ENCODE results near the gene CXADR.
"Not testable (repeated sequence)": the region's sequence is repeated elsewhere in the genome, so short reads cannot be mapped to it uniquely, and the experiment has no call there.

CXADR gene

DNA sequence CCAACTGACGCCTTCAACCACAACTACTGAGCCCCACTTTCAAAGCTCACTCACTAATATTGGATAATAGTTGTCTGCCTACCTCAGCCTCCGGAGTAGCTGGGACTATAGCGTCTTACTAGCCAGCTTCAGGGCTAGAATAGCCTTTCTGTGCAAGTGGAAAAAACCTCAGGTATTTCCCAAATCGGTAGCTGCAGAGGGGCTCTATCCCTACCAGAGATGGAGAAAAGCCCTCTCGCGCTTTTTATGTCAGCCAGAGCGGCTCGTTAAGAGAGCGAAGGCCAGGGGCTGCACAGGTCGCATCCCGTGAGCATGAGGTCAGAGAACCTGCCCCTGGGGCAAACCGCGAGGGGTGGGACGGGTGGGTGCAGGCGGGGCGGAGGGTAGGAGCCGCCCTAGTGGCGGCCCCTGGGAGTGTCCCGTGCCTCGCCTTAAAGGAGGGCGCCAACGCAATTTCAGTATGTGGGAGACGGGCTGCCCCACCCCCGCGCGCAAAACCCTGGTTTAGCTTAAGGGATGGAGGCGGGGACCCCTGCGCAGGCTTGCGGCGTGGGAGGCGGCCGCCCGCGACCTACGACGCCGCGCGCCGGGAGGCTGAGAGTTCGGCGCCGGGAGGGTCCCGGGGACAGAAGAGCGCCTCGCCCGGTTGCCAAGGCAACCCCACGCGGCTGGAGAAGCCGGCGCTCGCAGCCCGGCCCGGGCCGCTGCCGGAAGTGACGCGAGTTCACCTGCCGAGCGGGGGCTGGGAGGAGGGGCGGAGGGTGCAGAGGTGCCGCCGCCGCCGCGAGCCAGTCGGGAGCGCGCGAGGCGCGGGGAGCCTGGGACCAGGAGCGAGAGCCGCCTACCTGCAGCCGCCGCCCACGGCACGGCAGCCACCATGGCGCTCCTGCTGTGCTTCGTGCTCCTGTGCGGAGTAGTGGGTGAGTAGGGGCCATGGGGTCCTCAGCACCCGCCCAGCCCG lies at the start of gene CXADR:
Gene CXADR (plus strand): TSS at position 791 of the 961 bp plus-strand sequence. CDS start 87 bp downstream, at position 878.
- DNase-seq: peak; percentile 58

DNA sequence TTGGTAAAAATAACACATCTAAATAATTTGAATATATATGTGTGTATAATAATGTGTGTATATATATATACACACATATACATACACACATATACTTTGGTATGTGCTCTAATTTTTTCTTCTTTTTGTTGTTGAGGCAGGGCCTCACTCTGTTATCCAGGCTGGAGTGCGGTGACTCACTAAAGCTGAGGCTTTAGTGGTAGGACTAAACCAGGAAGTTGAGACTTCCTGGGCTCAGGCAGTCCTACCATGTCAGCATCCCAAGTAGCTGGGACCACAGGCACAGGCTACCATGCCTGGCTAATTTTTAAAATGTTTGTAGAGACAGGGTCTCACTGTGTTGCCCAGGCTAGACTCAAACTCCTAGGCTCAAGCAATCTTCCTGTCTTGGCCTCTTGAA lies 46.7 kb upstream of the CXADR start:
- no peak for DNase-seq

DNA sequence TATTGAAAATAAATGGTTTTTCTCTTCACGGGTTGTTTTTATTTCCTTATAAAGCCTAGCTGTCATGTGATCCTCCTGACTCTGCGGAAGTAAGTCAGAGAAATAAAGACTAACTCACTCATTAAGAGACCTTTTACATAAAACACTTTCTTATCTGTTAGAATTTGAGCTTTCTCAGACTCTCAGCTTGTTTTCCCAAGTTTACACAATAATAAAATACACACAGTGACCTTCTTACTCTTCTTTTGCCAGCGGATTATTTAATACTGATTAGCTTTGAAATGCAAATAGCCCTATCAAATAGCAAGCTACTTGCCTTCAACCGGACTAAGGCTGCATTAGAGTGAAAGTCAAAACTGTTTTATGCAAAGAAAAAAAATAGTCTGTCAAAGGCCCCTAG lies 45.5 kb upstream of the CXADR start:
- DNase-seq: no peak

DNA sequence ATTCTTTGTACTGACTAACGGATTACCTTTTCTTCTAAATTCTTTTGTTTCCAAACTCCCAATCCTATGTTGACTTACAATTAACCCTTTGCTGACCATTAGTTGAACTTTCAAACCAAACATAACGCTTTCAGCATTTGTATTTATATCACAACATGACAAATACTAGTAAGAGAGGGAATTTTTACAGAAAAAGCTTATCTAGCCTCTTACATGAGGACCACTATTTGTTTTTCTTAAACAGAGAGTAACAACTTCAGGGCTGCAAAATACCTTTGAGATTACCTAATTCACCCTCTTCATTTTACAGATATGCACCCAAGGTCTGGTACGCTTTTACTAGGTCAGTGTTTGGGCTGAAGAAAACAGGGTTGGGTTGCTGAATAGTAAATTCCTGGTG lies 45.0 kb upstream of the CXADR start:
- DNase-seq: no peak

- no peak for DNase-seq
Observed at GRCh38 chr21:17468698-17469097, 44.1 kb upstream of the CXADR start.

- no peak for DNase-seq
Observed at GRCh38 chr21:17469727-17470126, 43.1 kb upstream of the CXADR start.

GRCh38 chr21:17472182-17472581 lies 40.7 kb upstream of the CXADR start:
- DNase-seq: no peak

DNA sequence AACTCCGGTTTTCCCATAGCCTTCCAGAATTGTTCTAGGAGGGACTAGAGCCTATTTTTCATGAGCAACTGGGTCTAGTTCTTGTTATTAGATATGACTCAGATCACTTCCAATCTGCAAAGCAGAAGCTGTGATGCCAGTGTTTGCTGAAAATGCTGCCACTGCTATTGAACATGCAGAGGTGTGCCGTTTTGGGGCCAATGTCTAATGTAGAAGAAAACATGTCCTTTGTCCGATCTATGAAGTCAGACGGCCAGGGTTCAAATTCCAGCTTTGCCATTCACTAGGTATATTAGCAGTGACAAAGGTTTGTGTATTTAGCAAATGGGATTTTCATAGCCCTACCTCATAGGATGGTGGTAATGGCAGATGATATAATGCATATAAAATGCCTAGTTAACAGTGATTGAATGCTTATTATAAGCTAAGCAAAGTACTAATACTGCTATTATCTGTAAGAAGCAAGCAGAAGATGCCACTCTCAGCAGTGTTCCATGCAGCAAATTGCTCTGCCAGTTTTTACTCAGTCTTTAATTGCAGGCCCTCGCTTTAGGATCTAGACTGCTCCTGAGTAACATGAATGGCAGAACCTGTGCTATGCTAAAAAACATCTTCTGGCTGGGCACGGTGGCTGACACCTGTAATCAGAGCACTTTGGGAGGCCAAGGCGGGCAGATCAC lies 40.1 kb upstream of the CXADR start:
- DNase-seq: no peak

GRCh38 chr21:17476006-17476405 lies 36.8 kb upstream of the CXADR start:
- DNase-seq: no peak

- not testable (repeated sequence) for DNase-seq
Observed at GRCh38 chr21:17478156-17478555, 34.7 kb upstream of the CXADR start.

GRCh38 chr21:17479606-17480005 lies 33.2 kb upstream of the CXADR start:
- no peak for DNase-seq

- DNase-seq: no peak
Observed at GRCh38 chr21:17482928-17483327, 29.9 kb upstream of the CXADR start.

DNA sequence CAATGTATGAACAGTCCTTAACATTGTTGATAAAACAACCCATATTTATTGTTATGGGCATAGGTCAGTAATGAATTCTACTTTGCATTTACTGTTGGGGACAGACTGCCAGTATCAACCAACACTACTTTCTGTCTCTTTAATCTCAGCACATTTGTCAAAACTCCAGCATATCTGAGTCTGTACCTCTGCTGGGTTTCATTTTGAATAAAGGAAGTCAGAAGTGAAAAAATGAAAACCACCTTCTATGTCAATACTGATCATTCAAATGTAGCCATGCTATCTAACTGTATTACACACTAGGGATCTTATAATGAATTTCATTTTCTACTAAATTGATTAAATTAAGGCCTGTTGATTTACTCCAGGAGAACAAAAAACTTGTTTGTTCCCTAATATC lies 24.2 kb upstream of the CXADR start:
- DNase-seq: no peak

DNA sequence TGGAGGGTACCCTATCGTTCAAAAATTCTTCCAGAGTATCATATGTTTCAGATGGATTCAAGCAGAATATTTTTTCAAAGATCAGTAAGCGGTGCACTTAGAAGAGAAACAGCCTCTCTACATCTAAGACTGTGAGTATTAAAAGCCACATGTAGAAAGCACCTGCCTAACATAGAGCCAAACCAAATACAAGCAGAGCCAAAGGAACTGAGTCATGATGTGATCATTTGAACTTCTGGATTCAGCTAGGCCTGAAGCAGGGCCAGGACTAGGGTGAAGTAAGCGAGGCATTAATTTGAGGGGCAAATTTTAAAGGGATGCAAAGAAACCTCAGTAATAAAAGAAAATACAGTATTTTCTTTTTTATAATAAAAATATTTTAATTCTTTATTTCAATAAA lies 23.3 kb upstream of the CXADR start:
- DNase-seq: not testable (repeated sequence)

GRCh38 chr21:17491716-17492414 lies 21.0 kb upstream of the CXADR start:
- DNase-seq: no peak

DNA sequence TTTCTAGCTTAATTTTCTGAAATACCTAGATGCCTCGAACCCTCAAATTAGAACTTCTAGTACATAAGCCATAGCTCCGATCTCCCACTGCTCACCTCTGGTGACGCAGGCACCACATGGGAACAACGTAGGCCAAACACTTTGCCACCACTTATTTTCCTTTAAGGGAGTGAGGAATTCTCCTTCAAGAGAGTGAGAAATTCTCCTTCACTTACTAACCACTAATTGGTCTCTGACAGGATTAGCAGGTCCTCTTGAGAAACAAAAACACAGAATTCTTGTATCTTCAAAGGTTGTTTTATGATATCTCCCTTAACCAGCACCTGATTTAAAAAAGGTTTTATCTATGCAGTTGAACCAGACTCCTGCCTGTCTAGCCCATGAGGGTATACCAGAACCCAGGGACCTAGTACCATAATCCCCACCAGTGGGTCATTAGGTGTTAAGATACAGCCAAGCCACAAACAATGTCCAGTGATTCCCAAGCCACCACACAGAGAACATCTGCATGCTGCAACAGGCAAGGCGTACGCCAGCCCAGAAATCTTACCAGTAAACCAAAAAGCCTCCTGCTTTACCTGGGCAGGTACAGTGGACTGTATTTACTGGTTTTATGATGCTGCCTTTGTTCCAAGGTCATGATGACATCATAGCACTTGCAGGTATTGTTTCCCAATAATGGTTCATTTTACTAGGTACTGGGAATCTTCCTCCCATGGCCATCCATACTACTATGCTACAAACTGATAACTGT lies 20.3 kb upstream of the CXADR start:
- DNase-seq: no peak

DNA sequence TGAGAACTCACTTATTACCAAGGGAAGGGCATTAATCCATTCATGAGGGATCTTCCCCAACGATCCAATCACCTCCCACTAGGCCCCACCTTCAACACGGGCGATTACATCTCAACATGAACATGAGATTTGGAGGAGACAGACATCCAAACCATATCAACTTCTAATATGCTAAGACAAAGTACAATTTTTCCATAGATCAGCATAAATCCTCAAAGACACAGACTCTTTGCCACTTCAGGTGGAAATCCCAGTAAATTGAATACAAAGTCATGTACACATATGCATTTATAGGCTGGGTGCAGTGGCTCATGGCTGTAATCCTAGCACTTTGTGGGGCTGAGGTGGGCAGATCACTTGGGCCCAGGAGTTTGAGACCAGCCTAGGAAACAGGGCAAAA lies 18.8 kb upstream of the CXADR start:
- DNase-seq: no peak

- no peak for DNase-seq
Observed at GRCh38 chr21:17495680-17496079, 17.2 kb upstream of the CXADR start.

- no peak for DNase-seq
Observed at GRCh38 chr21:17497316-17497715, 15.5 kb upstream of the CXADR start.

GRCh38 chr21:17498586-17498985 lies 14.3 kb upstream of the CXADR start:
- no peak for DNase-seq

GRCh38 chr21:17501107-17502006 lies 11.5 kb upstream of the CXADR start:
- DNase-seq: no peak

DNA sequence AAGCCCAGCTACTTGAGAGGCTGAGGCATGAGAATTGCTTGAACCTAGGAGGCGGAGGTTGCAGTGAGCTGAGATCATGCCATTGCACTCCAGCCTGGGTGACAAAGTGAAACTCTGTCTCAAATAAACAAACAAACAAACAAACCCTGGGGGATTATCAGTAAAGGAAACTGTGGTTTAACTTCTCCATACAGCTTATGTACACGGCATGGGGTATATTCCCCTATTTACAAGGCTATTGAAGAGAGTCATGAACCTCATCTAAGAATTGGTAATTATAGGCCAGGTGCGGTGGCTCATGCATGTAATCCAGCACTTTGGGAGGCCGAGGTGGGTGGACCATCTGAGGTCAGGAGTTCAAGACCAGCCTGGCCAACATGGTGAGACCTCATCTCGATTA lies 9.9 kb upstream of the CXADR start:
- not testable (repeated sequence) for DNase-seq
